Smooth muscle cell (in vitro differentiated cells): Measurements from ENCODE around the gene PLEKHA7. TPM values are rescaled to one million over a fixed set of nuclear protein-coding genes. Genes with fewer than 3 reads are reported as not detected.

Experiments
- DNase-seq: peaks from one replicate; lab custom pipeline; 2025; ENCODE audit not compliant: unreplicated experiment; lab: John Stamatoyannopoulos, UW
- H2AFZ ChIP-seq: fragments of 200-600 bp; sonication (generic); 2 replicates; pipeline ENCODE4 v1.6.0; 2016; ENCODE audit warnings: antibody characterized with exemption, low read depth, mild to moderate bottlenecking
- H3F3A ChIP-seq: fragments of 200-600 bp; sonication (generic); 2 replicates; pipeline ENCODE4 v1.6.0; 2017; ENCODE audit warnings: antibody characterized with exemption, low read depth
- H3K27ac ChIP-seq: fragments of 200-600 bp; sonication (generic); 2 replicates; pipeline ENCODE4 v1.5.1; 2016; ENCODE audit warnings: low read depth, mild to moderate bottlenecking
- H3K27me3 ChIP-seq: fragments of 200-600 bp; sonication (generic); 2 replicates; pipeline ENCODE4 v1.6.1; 2016; ENCODE audit warnings: low read depth, mild to moderate bottlenecking
- H3K36me3 ChIP-seq: fragments of 200-600 bp; sonication (generic); 2 replicates; pipeline ENCODE4 v1.5.1; 2016; ENCODE audit warnings: low read depth
- H3K4me1 ChIP-seq: fragments of 200-600 bp; sonication (generic); 2 replicates; pipeline ENCODE4 v1.5.1; 2016; ENCODE audit warnings: low read depth
- H3K4me2 ChIP-seq: fragments of 200-600 bp; sonication (generic); 2 replicates; pipeline ENCODE4 v1.6.0; 2016; ENCODE audit warnings: mild to moderate bottlenecking
- H3K4me3 ChIP-seq: fragments of 200-600 bp; sonication (generic); 2 replicates; pipeline ENCODE4 v1.5.1; 2016; ENCODE audit warnings: mild to moderate bottlenecking
- H3K79me2 ChIP-seq: fragments of 200-600 bp; sonication (generic); 2 replicates; pipeline ENCODE4 v1.6.0; 2016; ENCODE audit warnings: low read depth, mild to moderate bottlenecking
- H3K9ac ChIP-seq: fragments of 200-600 bp; sonication (generic); 2 replicates; pipeline ENCODE4 v1.6.0; 2016; ENCODE audit warnings: low read depth
- H3K9me3 ChIP-seq: fragments of 200-600 bp; sonication (generic); replicated peaks from 2 replicates; pipeline ENCODE4 v1.5.1; 2016; ENCODE audit warnings: low read depth
- H4K20me1 ChIP-seq: fragments of 200-600 bp; sonication (generic); 2 replicates; pipeline ENCODE4 v1.6.0; 2016; ENCODE audit warnings: low read depth
- WGBS: methylation state at CpG from one replicate; pipeline ENCODE4 v1.1.7; 2016; ENCODE audit warnings: low lambda C conversion rate; 5-methylcytosine and 5-hydroxymethylcytosine counted together
- polyA plus RNA-seq: library from polyadenylated mRNA; unstranded; fragments of >200 nt; fragmentation: Nextera tagmentation; extraction: Ambion mirVana; gene quantifications from 2 replicates; pipeline ENCODE4 v1.2.1, GENCODE V29; 2016
- total RNA-seq: library from RNA; depleted of rRNA; stranded (reverse); fragments of >200 nt; gene quantifications from 2 replicates; pipeline ENCODE4 v1.2.3, GENCODE V29; 2014
- TF ChIP-seq, protein P1 (sequence below): fragments of 200-600 bp; sonication (generic); IDR thresholded peaks from 2 replicates; pipeline ENCODE4 v1.5.1; 2017; ENCODE audit warnings: borderline replicate concordance, mild to moderate bottlenecking, antibody characterized with exemption; ENCODE audit not compliant: insufficient read depth, poor library complexity, severe bottlenecking

Gene PLEKHA7
- total and polyA plus RNA-seq, 2 experiments from 2014 or later = 0.19 to 22.2 TPM

DNA sequence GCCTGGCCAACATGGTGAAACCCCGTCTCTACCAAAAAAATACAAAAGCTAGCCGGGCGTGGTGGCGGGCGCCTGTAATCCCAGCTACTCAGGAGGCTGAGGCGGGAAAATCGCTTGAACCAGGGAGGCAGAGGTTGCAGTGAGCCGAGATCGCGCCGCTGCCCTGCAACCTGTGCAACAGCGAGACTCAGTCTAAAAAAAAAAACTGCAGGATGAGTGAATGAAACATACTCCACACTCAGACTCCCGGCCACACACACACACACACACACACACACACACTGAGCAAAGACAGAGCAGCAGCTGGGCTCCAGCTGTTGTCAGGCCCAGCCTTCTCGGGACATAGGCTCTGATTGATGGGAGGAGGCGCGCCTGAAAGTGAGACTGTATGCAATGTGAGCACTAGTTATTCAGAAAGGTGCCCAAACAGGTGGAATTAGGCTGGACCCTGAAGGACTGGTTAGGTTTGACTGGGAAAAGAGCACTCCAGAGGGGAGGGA, 1.5 kb upstream of the PLEKHA7 start:
- H3K36me3 ChIP-seq = no peaks in the 10 kb centered on the region
- peaks cover 5% of the 10 kb centered on the region for H3F3A ChIP-seq
- H3K4me1 ChIP-seq = peaks cover 6% of the 10 kb centered on the region
- H3K27ac ChIP-seq = no peak overlapping the region
- DNase-seq = no peak
- no peak overlapping the region for H3K4me3 ChIP-seq
- no peaks in the 10 kb centered on the region for H3K9me3 ChIP-seq
- no peak overlapping the region for H3K4me2 ChIP-seq
- H2AFZ ChIP-seq = no peak overlapping the region
- H3K27me3 ChIP-seq = peaks cover 72% of the 10 kb centered on the region
- no peaks in the 10 kb centered on the region for H3K79me2 ChIP-seq
- H3K9ac ChIP-seq = no peak overlapping the region
- TF ChIP-seq, protein P1, sequence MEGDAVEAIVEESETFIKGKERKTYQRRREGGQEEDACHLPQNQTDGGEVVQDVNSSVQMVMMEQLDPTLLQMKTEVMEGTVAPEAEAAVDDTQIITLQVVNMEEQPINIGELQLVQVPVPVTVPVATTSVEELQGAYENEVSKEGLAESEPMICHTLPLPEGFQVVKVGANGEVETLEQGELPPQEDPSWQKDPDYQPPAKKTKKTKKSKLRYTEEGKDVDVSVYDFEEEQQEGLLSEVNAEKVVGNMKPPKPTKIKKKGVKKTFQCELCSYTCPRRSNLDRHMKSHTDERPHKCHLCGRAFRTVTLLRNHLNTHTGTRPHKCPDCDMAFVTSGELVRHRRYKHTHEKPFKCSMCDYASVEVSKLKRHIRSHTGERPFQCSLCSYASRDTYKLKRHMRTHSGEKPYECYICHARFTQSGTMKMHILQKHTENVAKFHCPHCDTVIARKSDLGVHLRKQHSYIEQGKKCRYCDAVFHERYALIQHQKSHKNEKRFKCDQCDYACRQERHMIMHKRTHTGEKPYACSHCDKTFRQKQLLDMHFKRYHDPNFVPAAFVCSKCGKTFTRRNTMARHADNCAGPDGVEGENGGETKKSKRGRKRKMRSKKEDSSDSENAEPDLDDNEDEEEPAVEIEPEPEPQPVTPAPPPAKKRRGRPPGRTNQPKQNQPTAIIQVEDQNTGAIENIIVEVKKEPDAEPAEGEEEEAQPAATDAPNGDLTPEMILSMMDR = no peak
- H4K20me1 ChIP-seq = no peaks in the 10 kb centered on the region
- 93% methylated on average over 16 of the region's 16 CpGs for WGBS

DNA sequence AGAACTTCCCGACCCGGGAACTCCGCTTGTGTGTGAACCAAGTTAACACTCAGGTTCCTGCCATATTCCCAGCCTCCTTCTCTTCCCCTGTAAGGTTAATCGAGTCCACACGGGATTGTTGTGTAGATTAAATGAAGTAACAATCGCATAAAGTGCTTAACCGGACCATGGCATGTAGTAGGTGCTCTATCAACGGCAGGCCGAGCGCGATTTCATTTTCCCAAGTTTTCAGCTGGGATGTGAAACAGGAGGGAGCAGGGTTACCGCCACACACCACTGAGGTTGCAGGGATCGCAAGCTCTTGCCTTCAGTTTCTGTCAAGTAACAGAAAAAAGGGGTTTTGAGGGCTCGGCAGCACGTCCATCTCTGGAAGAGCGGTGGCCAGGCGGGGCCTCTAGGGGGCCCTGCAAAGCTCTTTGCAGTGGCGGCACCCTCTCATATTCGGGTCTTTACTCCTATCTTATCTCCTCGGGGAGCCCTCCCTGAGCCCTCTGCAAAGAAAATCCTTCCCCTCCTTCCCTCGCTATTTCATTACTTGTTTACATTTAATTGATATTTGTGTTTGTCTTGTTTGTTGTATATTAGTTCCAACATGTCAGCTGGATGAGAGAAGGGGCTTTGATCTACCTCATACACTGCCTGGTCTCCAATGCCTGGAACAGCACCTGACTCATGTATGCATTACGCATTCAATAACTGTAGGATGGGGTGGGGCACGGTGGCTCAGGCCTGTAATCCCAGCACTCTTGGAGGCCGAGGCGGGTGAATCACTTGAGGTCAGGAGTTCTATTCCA, 816 bp upstream of the PLEKHA7 start:
- H3K27ac ChIP-seq = no peak overlapping the region
- H4K20me1 ChIP-seq = no peaks in the 10 kb centered on the region
- TF ChIP-seq, protein P1 = peak; percentile 29
- peaks cover 6% of the 10 kb centered on the region for H3K4me1 ChIP-seq
- H3K36me3 ChIP-seq = no peaks in the 10 kb centered on the region
- no peak overlapping the region for H3K9ac ChIP-seq
- peak overlapping the region; percentile 64 for H3K4me3 ChIP-seq
- H2AFZ ChIP-seq = peak overlapping the region; percentile 61
- no peaks in the 10 kb centered on the region for H3K79me2 ChIP-seq
- no peaks in the 10 kb centered on the region for H3K9me3 ChIP-seq
- H3K4me2 ChIP-seq = peak overlapping the region; percentile 98
- peaks cover 78% of the 10 kb centered on the region for H3K27me3 ChIP-seq
- H3F3A ChIP-seq = peaks cover 5% of the 10 kb centered on the region
- 10% methylated on average over 25 of the region's 25 CpGs for WGBS
- no peak for DNase-seq

DNA sequence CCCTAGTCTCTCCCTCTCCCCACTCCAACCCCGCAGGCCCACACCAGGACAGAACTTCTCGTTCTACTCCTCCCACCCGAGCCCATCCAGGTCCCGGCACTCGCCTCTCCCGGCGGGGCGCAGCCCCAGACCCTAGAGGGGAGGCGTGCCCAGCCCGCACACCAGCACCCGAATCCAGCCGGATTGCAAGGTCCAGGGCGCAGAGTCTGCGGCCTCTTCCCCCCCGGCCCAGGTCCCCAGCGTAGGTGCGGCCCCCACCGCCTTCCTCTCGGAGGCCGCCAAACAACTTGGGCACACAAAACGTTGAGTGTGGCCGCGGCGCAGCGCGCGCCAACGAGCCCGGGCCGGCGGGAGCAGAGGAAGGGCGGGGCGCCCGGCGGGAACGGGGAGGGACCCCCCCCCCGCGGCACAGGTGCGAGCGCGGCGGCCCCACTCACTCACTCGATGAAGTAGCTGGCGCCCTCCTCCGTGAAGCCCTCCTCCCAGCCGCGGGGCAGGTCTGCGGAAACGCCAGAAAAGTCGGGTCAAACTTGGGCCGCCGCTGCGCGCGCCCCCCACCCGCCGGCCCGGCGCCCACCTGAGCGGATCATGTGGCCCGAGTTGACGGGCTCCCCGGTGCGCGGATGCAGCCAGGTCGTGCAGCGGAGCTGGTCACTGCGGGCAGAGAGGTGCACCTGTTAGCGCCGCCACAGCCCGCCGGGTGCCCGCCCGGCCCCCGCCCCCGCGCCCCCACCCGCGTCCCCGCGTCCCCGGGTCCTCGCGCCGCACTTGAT, 480 bp downstream of the PLEKHA7 start:
- Histone ChIP-seq H3K9me3 (no peaks in the 10 kb centered on the region), H3K4me2 (peak overlapping the region; percentile 98), H2AFZ (peak overlapping the region; percentile 26), H3K4me1 (peaks cover 6% of the 10 kb centered on the region), H3K27ac (no peak overlapping the region), H3K36me3 (no peaks in the 10 kb centered on the region), H3K4me3 (peak overlapping the region; percentile 64), H3K27me3 (peaks cover 78% of the 10 kb centered on the region), H4K20me1 (no peaks in the 10 kb centered on the region), H3K9ac (peak overlapping the region; percentile 4), H3K79me2 (no peaks in the 10 kb centered on the region), H3F3A (peaks cover 5% of the 10 kb centered on the region)
- TF ChIP-seq, protein P1 = no peak
- no peak for DNase-seq
- WGBS = 0% methylated on average over 44 of the region's 85 CpGs
